GM10266 (cell line): Measurements from ENCODE around the gene AIFM2.

ENCODE experiments used
- DNase-seq: peaks from one replicate; pipeline ENCODE4 v3.0.0; 2012; ENCODE audit errors: extremely low spot score
- CTCF ChIP-seq: IDR thresholded peaks from 2 replicates; pipeline ENCODE4 v1.5.1; 2012; ENCODE audit warnings: mild to moderate bottlenecking, low read depth; ENCODE audit not compliant: control insufficient read depth, insufficient read depth; ENCODE audit errors: missing control alignments

The AIFM2 gene

GRCh38 chr10:70139151-70139996, 6.7 kb upstream of the AIFM2 start:
- DNase-seq = no peak
- TF ChIP-seq CTCF = no peak

GRCh38 chr10:70137927-70138883, 5.6 kb upstream of the AIFM2 start:
- no peak for DNase-seq

DNA sequence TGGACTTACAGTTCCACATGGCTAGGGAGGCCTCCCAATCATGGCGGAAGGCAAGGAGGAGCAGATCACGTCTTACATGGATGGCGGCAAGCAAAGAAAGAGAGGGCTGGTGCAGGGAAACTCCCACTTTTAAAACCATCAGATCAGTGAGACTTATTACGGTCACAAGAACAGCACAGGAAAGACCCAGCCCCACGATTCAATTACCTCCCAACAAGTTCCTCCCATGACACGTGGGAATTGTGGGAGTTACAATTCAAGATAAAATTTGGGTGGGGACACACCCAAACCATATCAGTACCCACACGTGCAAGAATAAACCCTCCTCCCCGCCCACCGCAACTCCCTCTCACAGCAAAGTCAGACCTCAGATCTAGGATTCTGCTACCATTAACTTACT, 4.5 kb upstream of the AIFM2 start:
- DNase-seq = no peak
- no peak for TF ChIP-seq CTCF

More at GRCh38 chr10:70137927-70138883, 5.6 kb upstream of the AIFM2 start:
- no peak for TF ChIP-seq CTCF

- no peak for TF ChIP-seq CTCF
- no peak for DNase-seq
Observed at GRCh38 chr10:70135684-70136083, 3.1 kb upstream of the AIFM2 start.

GRCh38 chr10:70135046-70135445, 2.4 kb upstream of the AIFM2 start:
- no peak for TF ChIP-seq CTCF
- no peak for DNase-seq

- DNase-seq = no peak
Observed at GRCh38 chr10:70131560-70131937, 1.1 kb downstream of the AIFM2 start.

More at GRCh38 chr10:70131560-70131937, 1.1 kb downstream of the AIFM2 start:
- no peak for TF ChIP-seq CTCF
